HG03520 (cell line): ENCODE results near the gene MYH15.

ENCODE experiments used
- ATAC-seq: cut with Tn5 transposase; IDR thresholded peaks from one replicate; pipeline ENCODE4 v1.9.1; 2021; ENCODE audit warnings: mild to moderate bottlenecking, moderate library complexity; ENCODE audit not compliant: unreplicated experiment

Gene MYH15

GRCh38 chr3:108416111-108416869, 94.1 kb downstream of the MYH15 start:
- ATAC-seq, result no peak

GRCh38 chr3:108415661-108416060, 94.7 kb downstream of the MYH15 start:
- ATAC-seq, result no peak

- ATAC-seq, result no peak
Measured at GRCh38 chr3:108414007-108414406, 96.4 kb downstream of the MYH15 start.

- ATAC-seq, result no peak
Measured at GRCh38 chr3:108412121-108412750, 98.2 kb downstream of the MYH15 start.

- ATAC-seq, result no peak
Measured at GRCh38 chr3:108410531-108410984, 99.8 kb downstream of the MYH15 start.

- no peak for ATAC-seq
Measured at GRCh38 chr3:108409800-108410178, 100.6 kb downstream of the MYH15 start.

GRCh38 chr3:108408883-108409799, 101.3 kb downstream of the MYH15 start:
- ATAC-seq, result no peak

- no peak for ATAC-seq
Measured at GRCh38 chr3:108407886-108408285, 102.5 kb downstream of the MYH15 start.

- ATAC-seq, result peak; percentile 92
Measured at GRCh38 chr3:108406661-108407206, 103.7 kb downstream of the MYH15 start.

GRCh38 chr3:108406063-108406660, 104.2 kb downstream of the MYH15 start:
- ATAC-seq, result no peak

- no peak for ATAC-seq
Measured at GRCh38 chr3:108404368-108404767, 106.0 kb downstream of the MYH15 start.

GRCh38 chr3:108403686-108404345, 106.6 kb downstream of the MYH15 start:
- ATAC-seq, result no peak

- no peak for ATAC-seq
Measured at GRCh38 chr3:108403198-108403597, 107.2 kb downstream of the MYH15 start.

GRCh38 chr3:108401836-108402235, 108.6 kb downstream of the MYH15 start:
- no peak for ATAC-seq

- ATAC-seq, result no peak
Measured at GRCh38 chr3:108398510-108398909, 111.9 kb downstream of the MYH15 start.

- ATAC-seq, result no peak
Measured at GRCh38 chr3:108396336-108396735, 114.1 kb downstream of the MYH15 start.

- ATAC-seq, result no peak
Measured at GRCh38 chr3:108394563-108394962, 115.8 kb downstream of the MYH15 start.

- ATAC-seq, result no peak
Measured at GRCh38 chr3:108394016-108394415, 116.4 kb downstream of the MYH15 start.

GRCh38 chr3:108393128-108393900, 117.1 kb downstream of the MYH15 start:
- ATAC-seq, result no peak
